ENCODE results near the gene KRT222. TPM values are rescaled to one million over a fixed set of nuclear protein-coding genes. Genes with fewer than 3 reads are reported as not detected.

The KRT222 gene
- total RNA-seq, 1 donor from 2014 or later: not detected

GRCh38 chr17:40605306-40605705 lies 59.7 kb downstream of the KRT222 start:
- Mint-ChIP-seq H3K27me3 (ENCODE audit: low read depth) (peaks cover 3% of the 10 kb centered on the region), H3K4me1 (ENCODE audit: low read depth) (no peaks in the 10 kb centered on the region), H3K27ac (ENCODE audit: unreplicated experiment) (no peak overlapping the region), H3K4me3 (ENCODE audit: unreplicated experiment) (no peak overlapping the region), H3K9me3 (ENCODE audit: low read depth) (no peaks in the 10 kb centered on the region), H3K36me3 (ENCODE audit: low read depth) (no peaks in the 10 kb centered on the region)
- TF ChIP-seq CTCF (IDR thresholded peaks at IDR 0.05): no peak
- no peak for DNase-seq (ENCODE audit: low spot score)

Other genes starting within 250 kb of the KRT222 start
- 24.6 to 28.2 TPM (median 27.8 TPM) in 3 replicates for gene TOP2A, start 247.3 kb downstream of the KRT222 start, total RNA-seq
- 351 to 496 TPM (median 486 TPM) in 3 replicates for gene IGFBP4, start 221.7 kb downstream of the KRT222 start, total RNA-seq
- gene TNS4, start 163.6 kb downstream of the KRT222 start, total RNA-seq: 0.39 TPM in 1 of 3 replicates, not detected in the others
- not detected in 3 replicates for gene CCR7, start 99.7 kb downstream of the KRT222 start, total RNA-seq
- gene SMARCE1, start 17.4 kb downstream of the KRT222 start, total RNA-seq: 92.9 to 120 TPM (median 93.1 TPM) in 3 replicates
- gene KRT24, start 38.6 kb upstream of the KRT222 start, total RNA-seq: not detected in 3 replicates
- not detected in 3 replicates for gene KRT25, start 90.2 kb upstream of the KRT222 start, total RNA-seq
- gene KRT26, start 107.0 kb upstream of the KRT222 start, total RNA-seq: not detected in 3 replicates
- gene KRT27, start 117.4 kb upstream of the KRT222 start, total RNA-seq: not detected in 3 replicates
- not detected in 3 replicates for gene KRT28, start 134.8 kb upstream of the KRT222 start, total RNA-seq
- gene KRT10, start 157.4 kb upstream of the KRT222 start, total RNA-seq: 52.9 to 80.2 TPM (median 55.0 TPM) in 3 replicates
- not detected in 3 replicates for gene KRT12, start 202.0 kb upstream of the KRT222 start, total RNA-seq
- gene KRT20, start 220.1 kb upstream of the KRT222 start, total RNA-seq: not detected in 3 replicates

Data from chondrocyte (in vitro differentiated cells).